ENCODE measurements around the gene VPS35L. TPM values are rescaled to one million over a fixed set of nuclear protein-coding genes. Genes with fewer than 3 reads are reported as not detected.

The VPS35L gene
- total RNA-seq, 1 donor from 2014 or later = 51.9 TPM

DNA sequence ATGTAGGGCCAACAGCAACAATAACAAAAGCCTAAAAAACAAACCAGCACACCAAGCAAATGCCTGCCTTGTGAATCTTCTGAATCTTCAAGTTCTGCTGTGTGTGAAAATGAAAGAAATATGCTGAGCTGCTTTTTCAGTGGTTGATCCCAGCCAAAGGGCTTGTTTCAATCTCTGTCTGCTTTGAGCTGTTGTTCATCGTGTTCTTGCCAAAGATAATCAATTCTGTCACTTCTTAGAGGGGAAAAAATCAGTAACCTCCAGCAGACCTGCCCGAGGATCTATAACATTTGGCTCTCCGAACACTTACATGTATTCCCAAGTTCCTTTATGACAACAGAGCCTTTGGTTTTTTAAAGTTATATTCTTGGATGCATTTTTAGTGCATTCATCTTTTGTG is 65.9 kb downstream of the VPS35L start:
- DNase-seq = no peak
- intact Hi-C loops (cut with DNase I) = no loop called here
- H3K27me3 ChIP-seq = no peaks in the 10 kb centered on the region
- H3K4me1 ChIP-seq = no peaks in the 10 kb centered on the region
- no peak overlapping the region for H3K4me3 ChIP-seq
- no peaks in the 10 kb centered on the region for H3K9me3 ChIP-seq
- TF ChIP-seq, protein P1, sequence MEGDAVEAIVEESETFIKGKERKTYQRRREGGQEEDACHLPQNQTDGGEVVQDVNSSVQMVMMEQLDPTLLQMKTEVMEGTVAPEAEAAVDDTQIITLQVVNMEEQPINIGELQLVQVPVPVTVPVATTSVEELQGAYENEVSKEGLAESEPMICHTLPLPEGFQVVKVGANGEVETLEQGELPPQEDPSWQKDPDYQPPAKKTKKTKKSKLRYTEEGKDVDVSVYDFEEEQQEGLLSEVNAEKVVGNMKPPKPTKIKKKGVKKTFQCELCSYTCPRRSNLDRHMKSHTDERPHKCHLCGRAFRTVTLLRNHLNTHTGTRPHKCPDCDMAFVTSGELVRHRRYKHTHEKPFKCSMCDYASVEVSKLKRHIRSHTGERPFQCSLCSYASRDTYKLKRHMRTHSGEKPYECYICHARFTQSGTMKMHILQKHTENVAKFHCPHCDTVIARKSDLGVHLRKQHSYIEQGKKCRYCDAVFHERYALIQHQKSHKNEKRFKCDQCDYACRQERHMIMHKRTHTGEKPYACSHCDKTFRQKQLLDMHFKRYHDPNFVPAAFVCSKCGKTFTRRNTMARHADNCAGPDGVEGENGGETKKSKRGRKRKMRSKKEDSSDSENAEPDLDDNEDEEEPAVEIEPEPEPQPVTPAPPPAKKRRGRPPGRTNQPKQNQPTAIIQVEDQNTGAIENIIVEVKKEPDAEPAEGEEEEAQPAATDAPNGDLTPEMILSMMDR (IDR thresholded peaks at IDR 0.05) = no peak
- H3K27ac ChIP-seq = no peak overlapping the region
- peaks cover 45% of the 10 kb centered on the region for H3K36me3 ChIP-seq
- ATAC-seq = no peak

DNA sequence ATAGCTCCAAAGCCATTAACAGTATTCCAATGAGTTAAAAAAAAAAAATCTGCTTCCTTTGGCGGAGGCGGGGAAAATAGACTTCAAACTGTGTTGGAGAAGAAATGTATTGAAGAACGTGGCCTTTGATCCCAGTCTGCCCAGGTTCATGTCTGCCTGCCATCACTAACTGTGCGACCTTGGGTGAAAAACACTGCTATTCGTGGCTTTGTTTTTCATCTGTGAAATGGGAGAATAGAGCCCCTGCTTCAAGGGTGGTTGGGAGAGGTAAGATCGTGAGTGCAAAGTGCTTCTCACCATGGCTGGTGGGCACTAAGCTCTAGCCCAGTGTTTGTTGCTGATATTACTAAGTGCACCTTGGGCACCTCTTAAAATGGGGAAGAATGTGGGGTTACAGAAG is 69.5 kb downstream of the VPS35L start:
- Histone ChIP-seq H3K36me3 (peaks cover 48% of the 10 kb centered on the region), H3K9me3 (no peaks in the 10 kb centered on the region), H3K27ac (no peak overlapping the region), H3K27me3 (no peaks in the 10 kb centered on the region), H3K4me3 (no peak overlapping the region), H3K4me1 (no peaks in the 10 kb centered on the region)
- no peak for ATAC-seq
- DNase-seq = no peak
- TF ChIP-seq, protein P1 (IDR thresholded peaks at IDR 0.05) = no peak
- intact Hi-C loops (cut with DNase I) = no loop called here

DNA sequence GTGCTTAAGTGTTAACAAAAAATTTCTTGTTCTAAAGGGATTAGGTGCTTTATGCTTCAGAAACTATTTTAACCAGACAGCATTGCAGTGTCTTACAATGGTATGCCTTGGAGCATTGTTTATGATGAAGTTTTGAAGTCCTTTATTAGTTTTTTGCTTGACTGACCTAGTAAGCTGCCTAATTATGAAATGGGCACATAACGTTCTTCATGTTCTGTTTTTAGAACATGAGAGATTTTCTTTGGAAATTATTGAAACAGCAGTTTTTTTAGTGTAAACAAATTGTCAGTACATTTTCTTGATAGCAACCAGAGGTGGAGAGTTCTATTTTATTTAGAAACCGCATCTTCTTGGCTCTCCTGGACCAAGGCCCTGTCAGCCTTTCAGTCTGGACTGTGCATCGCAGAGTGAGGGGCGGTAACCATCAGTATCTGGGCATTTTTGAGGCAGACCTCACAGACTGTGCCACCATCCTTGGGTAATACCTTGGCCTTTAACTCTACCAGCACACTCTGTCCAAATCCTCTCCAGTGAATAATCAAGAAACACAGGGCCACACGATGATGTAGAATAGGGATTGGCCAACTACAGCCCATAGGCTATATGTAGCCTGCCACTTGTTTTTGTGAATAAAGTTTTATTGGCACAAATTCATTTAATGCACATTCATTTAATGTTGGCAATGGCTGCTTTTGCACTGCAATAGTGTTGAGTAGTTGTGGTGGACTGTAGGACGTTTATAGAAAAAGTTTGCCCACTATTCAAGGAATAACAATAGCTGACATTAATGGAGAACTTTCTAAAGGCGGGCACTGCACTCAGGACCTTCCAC is 81.1 kb downstream of the VPS35L start:
- intact Hi-C loops (cut with DNase I) = no loop called here
- ATAC-seq (no peak), DNase-seq (no peak)
- Histone ChIP-seq H3K4me1 (no peaks in the 10 kb centered on the region), H3K27ac (peak overlapping the region; percentile 39), H3K27me3 (no peaks in the 10 kb centered on the region), H3K4me3 (no peak overlapping the region), H3K9me3 (no peaks in the 10 kb centered on the region), H3K36me3 (peaks cover 86% of the 10 kb centered on the region)
- TF ChIP-seq, protein P1 (IDR thresholded peaks at IDR 0.05) = no peak

DNA sequence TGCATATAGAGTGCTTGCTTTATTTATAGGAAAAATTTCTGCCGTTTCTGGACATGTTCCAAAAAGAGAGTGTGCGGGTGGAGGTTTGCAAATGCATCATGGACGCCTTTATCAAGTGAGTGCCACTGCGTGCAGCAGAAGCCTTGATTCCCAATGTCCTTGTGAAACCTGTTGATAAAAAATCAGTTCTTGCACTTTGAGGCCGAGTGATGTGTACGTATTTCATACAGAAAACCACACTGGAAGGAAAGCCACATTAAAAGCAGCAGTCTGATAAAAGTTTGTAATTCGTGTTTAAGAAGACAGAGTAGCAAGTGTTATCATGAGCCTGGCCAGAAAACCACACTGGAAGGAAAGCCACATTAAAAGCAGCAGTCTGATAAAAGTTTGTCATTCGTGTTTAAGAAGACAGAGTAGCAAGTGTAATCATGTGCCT is 84.5 kb downstream of the VPS35L start:
- ATAC-seq = no peak
- no peak overlapping the region for H3K27ac ChIP-seq
- TF ChIP-seq, protein P1 (IDR thresholded peaks at IDR 0.05) = no peak
- no peak for DNase-seq
- H3K27me3 ChIP-seq = no peaks in the 10 kb centered on the region
- intact Hi-C loops (cut with DNase I) = no loop called here
- H3K4me3 ChIP-seq = no peak overlapping the region
- H3K36me3 ChIP-seq = peaks cover 80% of the 10 kb centered on the region
- H3K9me3 ChIP-seq = no peaks in the 10 kb centered on the region
- no peaks in the 10 kb centered on the region for H3K4me1 ChIP-seq

DNA sequence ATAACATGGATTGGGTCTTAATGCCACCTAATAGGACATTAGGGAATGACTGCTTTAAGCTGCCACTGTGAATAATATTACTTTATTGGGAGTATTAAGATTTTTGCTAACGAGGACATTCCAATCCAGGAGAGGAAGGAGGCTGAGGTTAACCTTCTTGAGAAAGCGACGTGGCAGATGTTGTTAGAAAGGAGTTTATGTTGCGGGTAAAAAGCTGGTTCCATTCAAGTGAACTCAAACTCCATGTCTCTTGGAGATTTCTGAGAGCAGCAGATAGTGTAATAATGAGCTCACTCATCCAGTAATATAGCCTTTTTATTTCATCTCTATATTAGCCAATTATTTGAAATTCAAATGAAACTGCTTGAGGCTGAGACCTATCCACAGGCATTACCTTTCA is 87.0 kb downstream of the VPS35L start:
- intact Hi-C loops (cut with DNase I) = no loop called here

More for the DNA sequence above, 87.0 kb downstream of the VPS35L start:
- no peaks in the 10 kb centered on the region for H3K4me1 ChIP-seq
- no peak for DNase-seq
- H3K27ac ChIP-seq = no peak overlapping the region
- H3K27me3 ChIP-seq = no peaks in the 10 kb centered on the region
- H3K4me3 ChIP-seq = no peak overlapping the region
- no peak for ATAC-seq
- TF ChIP-seq, protein P1 (IDR thresholded peaks at IDR 0.05) = no peak
- no peaks in the 10 kb centered on the region for H3K9me3 ChIP-seq
- H3K36me3 ChIP-seq = peaks cover 66% of the 10 kb centered on the region

All from upper lobe of right lung (tissue), 1 donor.